ENCODE results near the gene INVS.
"Not testable (repeated sequence)": the region's sequence is repeated elsewhere in the genome, so short reads cannot be mapped to it uniquely, and the experiment has no call there.

- TF ChIP-seq ZBTB33 (IDR thresholded peaks at IDR 0.05; ENCODE audit: extremely low read depth, insufficient replicate concordance, low read length); POLR2A (IDR thresholded peaks at IDR 0.05; ENCODE audit: borderline replicate concordance, extremely low read depth, insufficient read depth, insufficient read length); YY1 (IDR thresholded peaks at IDR 0.05; ENCODE audit: extremely low read depth, insufficient replicate concordance, low read depth, low read length): not testable (repeated sequence)
- TF ChIP-seq CTCF (IDR thresholded peaks at IDR 0.05 in 2 of 3, conservative IDR thresholded peaks at IDR 0.05 in 1 of 3; ENCODE audit: borderline replicate concordance in 1 of 3, insufficient read depth in 1 of 3, low read depth in 2 of 3, low read length in 2 of 3) (peak in 2 of 3 experiments; percentile 17 to 24; a peak in 2 of 6 replicates), RAD21 (IDR thresholded peaks at IDR 0.05; ENCODE audit: low read depth) (peak; percentile 23; the same call in 1 of the 2 replicates)
Measured at GRCh38 chr9:100136799-100137198, 37.8 kb downstream of the INVS start.

Measured in HCT116 (cell line).